ENCODE measurements around the gene BLID.

BLID gene
- total RNA-seq = 0 reads per million in 2 donors

GRCh38 chr11:122115524-122116379, at the start of gene BLID:
Gene BLID (minus strand): TSS chr11:122116215. CDS start chr11:122115922, 293 bp downstream.
- no peak for DNase-seq

GRCh38 chr11:122163053-122163819, 47.2 kb upstream of the BLID start:
- no peak for DNase-seq

- no peak for DNase-seq
Observed at GRCh38 chr11:122162095-122162494, 46.1 kb upstream of the BLID start.

GRCh38 chr11:122160841-122161590, 45.0 kb upstream of the BLID start:
- no peak for DNase-seq

GRCh38 chr11:122159861-122160260, 43.8 kb upstream of the BLID start:
- no peak for DNase-seq

GRCh38 chr11:122159173-122159721, 43.2 kb upstream of the BLID start:
- no peak for DNase-seq

- DNase-seq = no peak
Observed at GRCh38 chr11:122158171-122158570, 42.2 kb upstream of the BLID start.

GRCh38 chr11:122157653-122158161, 41.7 kb upstream of the BLID start:
- no peak for DNase-seq

- DNase-seq = no peak
Observed at GRCh38 chr11:122156940-122157382, 40.9 kb upstream of the BLID start.

- no peak for DNase-seq
Observed at GRCh38 chr11:122155765-122156527, 39.9 kb upstream of the BLID start.

GRCh38 chr11:122154994-122155393, 39.0 kb upstream of the BLID start:
- DNase-seq = no peak

- no peak for DNase-seq
Observed at GRCh38 chr11:122154227-122154626, 38.2 kb upstream of the BLID start.

GRCh38 chr11:122153746-122154145, 37.7 kb upstream of the BLID start:
- no peak for DNase-seq

GRCh38 chr11:122150216-122151124, 34.5 kb upstream of the BLID start:
- no peak for DNase-seq

GRCh38 chr11:122149202-122149601, 33.2 kb upstream of the BLID start:
- no peak for DNase-seq

GRCh38 chr11:122146475-122146874, 30.5 kb upstream of the BLID start:
- no peak for DNase-seq

GRCh38 chr11:122145715-122146274, 29.8 kb upstream of the BLID start:
- no peak for DNase-seq

GRCh38 chr11:122144752-122145151, 28.7 kb upstream of the BLID start:
- DNase-seq = no peak

- DNase-seq = no peak
Observed at GRCh38 chr11:122141725-122142124, 25.7 kb upstream of the BLID start.

- DNase-seq = no peak
Observed at GRCh38 chr11:122140500-122140899, 24.5 kb upstream of the BLID start.

GRCh38 chr11:122139595-122139866, 23.5 kb upstream of the BLID start:
- DNase-seq = no peak

All from activated gamma-delta T cell (primary cell).